Gastrocnemius medialis (tissue), 4 donors: ENCODE results near the gene AXIN1. TPM values are rescaled to one million over a fixed set of nuclear protein-coding genes. Genes with fewer than 3 reads are reported as not detected.

Source experiments
- ATAC-seq, 2 donors: fragments of 150-250 bp; one replicate each; pipeline ENCODE4 v1.9.1; 2016
- DNase-seq, 2 donors: peaks; one replicate each; pipeline ENCODE4 v3.0.0-alpha.2; 2019
- H3K27ac ChIP-seq, 4 donors: fragments of 200-600 bp; sonication (generic); 1 replicate in 1 of 4; 2 replicates in 3 of 4; pipeline ENCODE4 v1.5.1; 2016 to 2018; ENCODE audit warnings: mild to moderate bottlenecking in 2 of 4, moderate library complexity in 1 of 4
- H3K27me3 ChIP-seq, 3 donors: fragments of 200-600 bp; sonication (generic) in 2 of 3; 1 replicate in 1 of 3; 2 replicates in 2 of 3; pipeline versions ENCODE4 v1.5.1 to v1.6.0; 2016 to 2019; ENCODE audit warnings: mild to moderate bottlenecking in 1 of 3, moderate library complexity in 1 of 3
- H3K36me3 ChIP-seq, 2 donors: fragments of 200-600 bp; sonication (generic) in 1 of 2; one replicate each; pipeline ENCODE4 v1.5.1; 2017 to 2018
- H3K4me1 ChIP-seq, 2 donors: fragments of 200-600 bp; sonication (generic) in 1 of 2; one replicate each; pipeline ENCODE4 v1.5.1; 2016 to 2017; ENCODE audit warnings: mild to moderate bottlenecking in 2 of 2
- H3K4me3 ChIP-seq, 4 donors: fragments of 200-600 bp; sonication (generic) in 3 of 4; 1 replicate in 1 of 4; 2 replicates in 3 of 4; pipeline ENCODE4 v1.5.1; 2016 to 2019; ENCODE audit warnings: mild to moderate bottlenecking in 2 of 4
- H3K9me3 ChIP-seq, 3 donors: fragments of 200-600 bp; sonication (generic) in 2 of 3; 1 replicate in 1 of 3; 2 replicates in 2 of 3; pipeline ENCODE4 v1.5.1; 2016 to 2019
- POLR2A ChIP-seq, 2 donors: fragments of 450-650 bp; IDR thresholded peaks; one replicate each; pipeline ENCODE4 v1.6.1; 2017; ENCODE audit warnings: antibody characterized with exemption in 2 of 2, mild to moderate bottlenecking in 2 of 2, moderate library complexity in 2 of 2
- in situ Hi-C, 4 donors: fragments of 200-750 bp; cut with MboI; loops; one replicate each; pipeline versions ENCODE4 v1.15.0 to v1.8.0; 2017; ENCODE audit warnings: low sequenced_read_pairs in 4 of 4
- intact Hi-C: fragments of 100-400 bp; cut with DNase I; formaldehyde crosslinking; loops from one replicate; pipeline ENCODE4 v1.15.1; 2023; ENCODE audit warnings: low total_unique reads
- total RNA-seq, 4 donors: library from RNA; depleted of rRNA; stranded (reverse); fragments of >200 nt; gene quantifications; one replicate each; pipeline versions ENCODE4 v1.1.0 to v1.2.3, GENCODE V29; 2016
- TF ChIP-seq, protein P1 (sequence below), 5 experiments: fragments of 450-650 bp in 3 of 5; fragments of 200-600 bp in 2 of 5; sonication (generic) in 2 of 5; IDR thresholded peaks in 4 of 5; conservative IDR thresholded peaks in 1 of 5; 1 replicate in 4 of 5; 2 replicates in 1 of 5; pipeline ENCODE4 v1.5.1; 2016 to 2019; ENCODE audit warnings: antibody characterized with exemption in 5 of 5, mild to moderate bottlenecking in 3 of 5, moderate library complexity in 3 of 5

AXIN1 gene
- total RNA-seq, 4 donors from 2014 or later, result 27.1 to 41.9 (median 32.7) TPM

DNA sequence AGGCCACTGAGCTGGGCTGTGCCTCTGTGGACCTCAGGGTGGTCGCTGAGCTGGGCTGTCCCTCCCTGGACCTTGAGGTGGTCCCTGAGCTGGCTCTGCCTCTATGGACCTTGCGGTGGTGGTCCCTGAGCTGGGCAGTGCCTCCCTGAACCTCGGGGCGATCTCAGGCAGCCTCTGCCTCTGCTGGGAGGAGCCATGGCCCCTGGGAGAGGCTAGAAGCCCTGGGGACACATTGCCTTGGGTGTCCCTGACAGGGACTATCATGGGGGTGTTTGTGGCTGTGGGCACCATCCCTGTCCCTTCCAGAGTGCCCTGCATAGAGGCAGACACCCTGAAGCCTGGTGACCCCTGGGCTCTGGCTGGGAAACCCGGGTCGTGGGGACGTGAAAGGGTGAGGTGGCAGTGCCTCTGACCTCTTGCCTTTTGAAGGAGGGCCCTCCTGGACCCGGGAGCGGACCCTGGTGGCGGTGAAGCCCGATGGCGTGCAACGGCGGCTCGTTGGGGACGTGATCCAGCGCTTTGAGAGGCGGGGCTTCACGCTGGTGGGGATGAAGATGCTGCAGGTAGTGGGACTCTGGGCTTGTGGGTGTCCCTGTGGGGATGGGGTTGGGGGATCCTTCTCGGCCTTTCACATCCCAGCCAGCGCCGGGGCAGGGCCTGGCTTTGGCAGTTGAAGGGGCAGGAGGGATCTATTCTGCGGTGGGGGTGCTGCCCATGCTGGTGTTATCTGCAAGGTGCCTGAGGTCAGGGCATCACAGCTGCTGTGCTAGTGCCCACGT is 46.2 kb upstream of the AXIN1 start:
- ATAC-seq, result no peak
- Histone ChIP-seq H3K27me3 (no peaks in the 10 kb centered on the region), H3K36me3 (no peaks in the 10 kb centered on the region), H3K4me1 (peaks cover 16 to 18% of the 10 kb centered on the region in 2 donors), H3K4me3 (no peak overlapping the region), H3K27ac (peak overlapping the region; percentile 60 to 91 (median 79)), H3K9me3 (no peaks in the 10 kb centered on the region)
- intact Hi-C loops (no loop called here), in situ Hi-C loops (no loop called here)
- TF ChIP-seq, protein P1, sequence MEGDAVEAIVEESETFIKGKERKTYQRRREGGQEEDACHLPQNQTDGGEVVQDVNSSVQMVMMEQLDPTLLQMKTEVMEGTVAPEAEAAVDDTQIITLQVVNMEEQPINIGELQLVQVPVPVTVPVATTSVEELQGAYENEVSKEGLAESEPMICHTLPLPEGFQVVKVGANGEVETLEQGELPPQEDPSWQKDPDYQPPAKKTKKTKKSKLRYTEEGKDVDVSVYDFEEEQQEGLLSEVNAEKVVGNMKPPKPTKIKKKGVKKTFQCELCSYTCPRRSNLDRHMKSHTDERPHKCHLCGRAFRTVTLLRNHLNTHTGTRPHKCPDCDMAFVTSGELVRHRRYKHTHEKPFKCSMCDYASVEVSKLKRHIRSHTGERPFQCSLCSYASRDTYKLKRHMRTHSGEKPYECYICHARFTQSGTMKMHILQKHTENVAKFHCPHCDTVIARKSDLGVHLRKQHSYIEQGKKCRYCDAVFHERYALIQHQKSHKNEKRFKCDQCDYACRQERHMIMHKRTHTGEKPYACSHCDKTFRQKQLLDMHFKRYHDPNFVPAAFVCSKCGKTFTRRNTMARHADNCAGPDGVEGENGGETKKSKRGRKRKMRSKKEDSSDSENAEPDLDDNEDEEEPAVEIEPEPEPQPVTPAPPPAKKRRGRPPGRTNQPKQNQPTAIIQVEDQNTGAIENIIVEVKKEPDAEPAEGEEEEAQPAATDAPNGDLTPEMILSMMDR (IDR thresholded peaks at IDR 0.05 in 4 of 5, conservative IDR thresholded peaks at IDR 0.05 in 1 of 5), result no peak
- no peak for TF ChIP-seq POLR2A (IDR thresholded peaks at IDR 0.05)
- DNase-seq, result no peak

DNA sequence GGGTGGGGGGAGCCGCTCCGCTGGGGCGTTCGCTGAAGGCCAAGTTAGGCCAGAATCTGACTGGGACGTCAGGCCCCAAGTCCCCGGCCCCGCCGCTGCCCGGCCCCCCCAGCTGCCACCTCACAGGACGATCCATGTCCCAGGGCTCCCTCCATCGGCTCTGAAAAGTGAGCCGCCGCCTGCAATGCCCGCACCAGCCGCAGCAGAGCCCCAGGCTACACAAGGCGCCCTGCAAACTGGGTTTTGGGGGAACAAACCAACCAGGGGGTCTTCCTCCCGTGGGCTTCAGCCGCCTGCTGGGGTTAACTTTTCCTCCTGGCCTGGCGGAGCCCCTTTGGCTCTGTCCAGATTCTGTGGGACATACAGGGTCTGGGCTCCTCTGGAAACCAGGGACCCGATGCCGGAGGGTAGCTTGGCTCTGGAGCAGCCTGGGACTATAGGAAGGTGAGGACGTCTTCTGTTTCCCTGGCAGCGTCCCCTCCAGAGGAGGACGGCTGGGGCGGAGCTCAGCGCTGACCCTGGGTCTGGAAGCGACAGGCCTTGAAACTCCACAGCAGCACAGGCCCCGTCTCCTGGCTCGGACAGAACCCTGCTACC is 45.3 kb upstream of the AXIN1 start:
- ATAC-seq, result peak; percentile 34 to 54
- Histone ChIP-seq H3K9me3 (no peaks in the 10 kb centered on the region), H3K4me3 (peak overlapping the region; percentile 6 to 64 (median 41)), H3K4me1 (peaks cover 16 to 18% of the 10 kb centered on the region in 2 donors), H3K36me3 (no peaks in the 10 kb centered on the region), H3K27ac (peak overlapping the region; percentile 60 to 91 (median 79)), H3K27me3 (no peaks in the 10 kb centered on the region)
- intact Hi-C loops (no loop called here), in situ Hi-C loops (no loop called here)
- TF ChIP-seq, protein P1 (IDR thresholded peaks at IDR 0.05 in 4 of 5, conservative IDR thresholded peaks at IDR 0.05 in 1 of 5), result peak; percentile 59 to 72 (median 61)
- no peak for TF ChIP-seq POLR2A (IDR thresholded peaks at IDR 0.05)
- DNase-seq, result peak; percentile 77

DNA sequence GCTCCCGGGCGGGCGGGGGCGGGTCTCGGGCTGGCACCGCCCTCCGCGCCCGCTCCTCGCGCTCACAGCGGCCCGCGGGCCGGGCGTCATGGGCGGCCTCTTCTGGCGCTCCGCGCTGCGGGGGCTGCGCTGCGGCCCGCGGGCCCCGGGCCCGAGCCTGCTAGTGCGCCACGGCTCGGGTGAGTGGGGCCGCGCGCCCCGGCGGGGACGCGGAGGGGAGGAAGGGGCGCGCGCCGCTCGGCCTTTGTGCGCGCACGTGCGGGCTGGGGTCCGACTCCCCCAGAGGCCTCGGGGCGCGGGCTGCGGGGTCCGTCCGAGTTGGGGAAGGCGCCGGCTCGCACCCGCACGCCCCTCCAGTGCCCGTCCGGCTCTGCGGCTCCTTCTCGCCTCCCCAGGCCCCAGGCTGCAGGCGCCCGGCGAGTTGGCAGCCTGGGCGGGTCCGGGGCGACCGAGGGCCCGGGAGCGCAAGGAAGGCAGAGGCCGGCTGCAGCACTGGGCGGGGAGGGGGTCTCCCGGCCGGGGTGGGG is 44.7 kb upstream of the AXIN1 start, which contains the start of gene NME4:
Gene NME4, plus strand, starts transcription at position 65 of the 527 bp plus-strand sequence. Its CDS starts 24 bp downstream, at position 89.
- intact Hi-C loops (no loop called here), in situ Hi-C loops (no loop called here)
- Histone ChIP-seq H3K27ac (peak within 1 kb of the TSS; percentile 60 to 91 (median 79)), H3K4me3 (peak within 1 kb of the TSS; percentile 58 to 75 (median 67)), H3K4me1 (peaks cover 13 to 16% of the 10 kb centered on the region in 2 donors), H3K9me3 (no peaks in the 10 kb centered on the region), H3K36me3 (no peaks in the 10 kb centered on the region), H3K27me3 (no peaks in the 10 kb centered on the region)
- DNase-seq (no peak), ATAC-seq (no peak)
- peak in 1 of 2 donors; percentile 31 for TF ChIP-seq POLR2A (IDR thresholded peaks at IDR 0.05)
- TF ChIP-seq, protein P1 (IDR thresholded peaks at IDR 0.05 in 4 of 5, conservative IDR thresholded peaks at IDR 0.05 in 1 of 5), result no peak

DNA sequence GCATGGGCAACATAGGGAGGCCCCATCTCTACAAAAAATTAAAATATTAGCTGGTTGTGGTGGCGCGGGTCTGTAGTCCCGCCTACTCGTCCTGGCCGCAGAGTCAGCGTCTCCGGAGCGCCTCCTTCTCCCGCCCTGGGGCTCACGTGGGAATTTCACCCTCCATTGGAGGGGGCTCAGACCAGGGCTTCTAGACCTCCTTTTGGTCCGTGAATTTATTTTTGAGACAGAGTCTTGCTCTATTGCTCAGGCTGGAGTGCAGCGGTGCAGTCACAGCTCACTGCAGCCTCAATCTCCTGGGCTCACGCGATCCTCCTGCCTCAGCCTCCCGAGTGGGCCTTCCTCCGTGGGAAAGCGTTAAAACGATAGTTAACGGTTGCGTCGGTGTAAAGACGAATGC is 44.1 kb upstream of the AXIN1 start:
- Histone ChIP-seq H3K27me3 (no peaks in the 10 kb centered on the region), H3K36me3 (no peaks in the 10 kb centered on the region), H3K4me1 (peaks cover 13 to 16% of the 10 kb centered on the region in 2 donors), H3K9me3 (no peaks in the 10 kb centered on the region), H3K27ac (peak overlapping the region; percentile 60 to 91 (median 73)), H3K4me3 (peak overlapping the region; percentile 39 to 61 (median 58))
- in situ Hi-C loops (no loop called here), intact Hi-C loops (no loop called here)
- DNase-seq (no peak), ATAC-seq (no peak)
- TF ChIP-seq, protein P1 (IDR thresholded peaks at IDR 0.05 in 4 of 5, conservative IDR thresholded peaks at IDR 0.05 in 1 of 5), result no peak
- no peak for TF ChIP-seq POLR2A (IDR thresholded peaks at IDR 0.05)
